ENCODE data around the gene PRMT2.

Gene PRMT2

DNA sequence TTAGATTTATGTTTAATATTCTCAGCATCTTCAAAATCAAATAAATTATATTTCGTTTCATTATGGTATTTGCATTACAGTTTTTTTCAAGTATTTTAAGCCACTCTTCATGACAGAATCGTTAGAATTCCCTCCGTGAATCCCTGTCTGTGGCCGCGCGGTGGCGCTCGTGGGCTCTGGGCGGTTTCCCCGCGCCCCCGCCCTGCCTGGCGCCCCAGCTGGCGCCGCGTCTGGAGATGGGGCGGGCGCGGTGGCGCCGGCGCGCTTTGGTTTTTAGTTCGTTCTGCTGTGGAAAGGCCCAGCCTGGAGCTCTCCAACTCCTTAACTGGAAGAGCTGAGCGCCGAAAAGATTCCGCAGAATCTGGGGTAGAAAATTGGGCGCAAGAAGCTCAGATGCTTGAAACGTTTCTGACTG, 25.7 kb downstream of the PRMT2 start:
- no peak overlapping the region for H3K4me3 ChIP-seq (ENCODE audit: low read depth, low read length)
- TF ChIP-seq, protein P1, sequence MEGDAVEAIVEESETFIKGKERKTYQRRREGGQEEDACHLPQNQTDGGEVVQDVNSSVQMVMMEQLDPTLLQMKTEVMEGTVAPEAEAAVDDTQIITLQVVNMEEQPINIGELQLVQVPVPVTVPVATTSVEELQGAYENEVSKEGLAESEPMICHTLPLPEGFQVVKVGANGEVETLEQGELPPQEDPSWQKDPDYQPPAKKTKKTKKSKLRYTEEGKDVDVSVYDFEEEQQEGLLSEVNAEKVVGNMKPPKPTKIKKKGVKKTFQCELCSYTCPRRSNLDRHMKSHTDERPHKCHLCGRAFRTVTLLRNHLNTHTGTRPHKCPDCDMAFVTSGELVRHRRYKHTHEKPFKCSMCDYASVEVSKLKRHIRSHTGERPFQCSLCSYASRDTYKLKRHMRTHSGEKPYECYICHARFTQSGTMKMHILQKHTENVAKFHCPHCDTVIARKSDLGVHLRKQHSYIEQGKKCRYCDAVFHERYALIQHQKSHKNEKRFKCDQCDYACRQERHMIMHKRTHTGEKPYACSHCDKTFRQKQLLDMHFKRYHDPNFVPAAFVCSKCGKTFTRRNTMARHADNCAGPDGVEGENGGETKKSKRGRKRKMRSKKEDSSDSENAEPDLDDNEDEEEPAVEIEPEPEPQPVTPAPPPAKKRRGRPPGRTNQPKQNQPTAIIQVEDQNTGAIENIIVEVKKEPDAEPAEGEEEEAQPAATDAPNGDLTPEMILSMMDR (IDR thresholded peaks at IDR 0.05; ENCODE audit: low read depth, low read length): no peak
- TF ChIP-seq MYC (IDR thresholded peaks at IDR 0.05; ENCODE audit: low read depth, low read length) (no peak), POLR2A (IDR thresholded peaks at IDR 0.05; ENCODE audit: extremely low read depth, insufficient read length) (no peak)
- TF ChIP-seq, protein P2, sequence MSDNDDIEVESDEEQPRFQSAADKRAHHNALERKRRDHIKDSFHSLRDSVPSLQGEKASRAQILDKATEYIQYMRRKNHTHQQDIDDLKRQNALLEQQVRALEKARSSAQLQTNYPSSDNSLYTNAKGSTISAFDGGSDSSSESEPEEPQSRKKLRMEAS (IDR thresholded peaks at IDR 0.05; ENCODE audit: low read depth, low read length): no peak
- no peak for DNase-seq (ENCODE audit: low read depth)

DNA sequence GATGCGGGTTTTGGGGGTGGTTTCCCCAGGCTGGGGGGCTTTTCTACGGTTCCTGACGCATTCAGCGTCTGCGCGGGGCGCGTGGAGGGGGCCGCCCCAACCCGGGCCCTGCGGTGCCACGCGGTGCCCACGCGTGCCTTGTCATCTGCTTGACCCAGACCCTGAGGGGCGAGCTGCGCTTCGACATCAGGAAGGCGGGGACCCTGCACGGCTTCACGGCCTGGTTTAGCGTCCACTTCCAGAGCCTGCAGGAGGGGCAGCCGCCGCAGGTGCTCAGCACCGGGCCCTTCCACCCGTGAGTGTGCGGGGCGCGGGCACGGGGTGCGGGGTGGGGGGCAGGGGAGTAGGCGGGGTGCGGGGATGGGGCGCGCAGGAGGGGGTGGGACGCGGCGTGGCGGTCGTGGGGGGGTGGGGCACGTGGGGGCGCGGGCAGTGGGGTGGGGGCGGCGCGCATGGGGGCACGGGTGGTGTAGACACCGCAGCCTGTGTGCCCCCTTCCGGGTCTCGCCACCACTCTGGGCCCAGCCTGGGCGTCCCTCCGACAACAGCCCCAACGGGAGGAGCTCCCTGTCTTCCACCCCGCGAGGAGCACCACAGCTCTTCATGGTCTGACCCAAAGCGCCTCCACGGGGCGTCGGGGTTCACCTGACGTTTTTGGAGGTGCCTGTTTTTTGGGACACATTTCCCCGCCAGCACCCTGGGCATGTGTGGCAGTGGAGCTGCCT, 26.3 kb downstream of the PRMT2 start:
- TF ChIP-seq MYC (IDR thresholded peaks at IDR 0.05; ENCODE audit: low read depth, low read length) (no peak), POLR2A (IDR thresholded peaks at IDR 0.05; ENCODE audit: extremely low read depth, insufficient read length) (no peak)
- TF ChIP-seq, protein P2 (IDR thresholded peaks at IDR 0.05; ENCODE audit: low read depth, low read length): no peak
- TF ChIP-seq, protein P1 (IDR thresholded peaks at IDR 0.05; ENCODE audit: low read depth, low read length): no peak
- no peak overlapping the region for H3K4me3 ChIP-seq (ENCODE audit: low read depth, low read length)
- DNase-seq (ENCODE audit: low read depth): no peak

DNA sequence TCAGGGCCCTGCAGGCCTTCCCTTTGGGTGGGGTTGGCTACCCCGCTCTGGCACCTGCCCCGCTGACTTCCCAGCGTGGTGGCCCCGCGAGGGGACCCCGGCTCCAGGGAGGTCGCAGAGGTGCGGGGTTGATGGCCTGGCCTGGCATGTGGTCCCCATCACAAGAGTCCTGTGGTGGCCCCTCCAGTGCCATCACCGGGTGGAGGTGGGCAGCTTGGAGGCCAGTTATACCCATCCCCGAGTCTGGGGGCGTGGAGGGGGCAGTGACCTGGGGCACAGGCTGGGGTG, 26.8 kb downstream of the PRMT2 start:
- DNase-seq (ENCODE audit: low read depth): no peak
- no peak overlapping the region for H3K4me3 ChIP-seq (ENCODE audit: low read depth, low read length)
- TF ChIP-seq POLR2A (IDR thresholded peaks at IDR 0.05; ENCODE audit: extremely low read depth, insufficient read length) (no peak), MYC (IDR thresholded peaks at IDR 0.05; ENCODE audit: low read depth, low read length) (no peak)
- TF ChIP-seq, protein P1 (IDR thresholded peaks at IDR 0.05; ENCODE audit: low read depth, low read length): no peak
- TF ChIP-seq, protein P2 (IDR thresholded peaks at IDR 0.05; ENCODE audit: low read depth, low read length): no peak

DNA sequence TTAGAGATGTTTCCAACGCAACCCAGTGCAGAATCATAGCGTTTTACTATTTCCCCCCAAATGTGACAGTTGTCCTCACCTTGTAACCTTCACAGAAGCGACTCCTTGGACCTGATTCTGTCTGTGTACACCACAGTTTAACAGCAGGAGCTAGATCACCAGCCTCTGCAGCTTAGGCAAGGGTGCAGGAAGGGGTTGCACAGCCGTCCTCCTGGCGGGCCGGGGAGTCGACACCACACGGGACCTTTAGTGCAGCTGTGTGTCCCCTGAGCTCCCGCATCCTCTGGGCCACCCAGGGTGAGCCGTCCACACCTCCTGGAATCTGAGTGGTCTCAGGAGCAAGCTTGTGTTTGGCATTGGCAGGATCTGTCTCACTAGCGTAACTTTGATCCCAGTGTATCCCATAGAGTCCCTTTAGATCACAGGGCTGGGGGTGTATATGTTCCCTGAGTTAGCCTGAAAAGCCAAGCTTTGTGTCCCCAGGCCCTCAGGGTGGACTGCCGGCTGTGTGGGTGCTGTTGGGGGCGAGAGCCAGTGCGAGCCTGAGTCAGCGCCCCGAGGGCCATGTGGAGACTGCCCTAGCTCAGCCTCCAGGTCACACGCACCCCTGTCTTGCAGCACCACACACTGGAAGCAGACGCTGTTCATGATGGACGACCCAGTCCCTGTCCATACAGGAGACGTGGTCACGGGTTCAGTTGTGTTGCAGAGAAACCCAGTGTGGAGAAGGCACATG, 27.5 kb downstream of the PRMT2 start:
- no peak for DNase-seq (ENCODE audit: low read depth)
- no peak overlapping the region for H3K4me3 ChIP-seq (ENCODE audit: low read depth, low read length)
- TF ChIP-seq POLR2A (IDR thresholded peaks at IDR 0.05; ENCODE audit: extremely low read depth, insufficient read length): no peak
- TF ChIP-seq, protein P2 (IDR thresholded peaks at IDR 0.05; ENCODE audit: low read depth, low read length): no peak
- no peak for TF ChIP-seq MYC (IDR thresholded peaks at IDR 0.05; ENCODE audit: low read depth, low read length)
- TF ChIP-seq, protein P1 (IDR thresholded peaks at IDR 0.05; ENCODE audit: low read depth, low read length): no peak

DNA sequence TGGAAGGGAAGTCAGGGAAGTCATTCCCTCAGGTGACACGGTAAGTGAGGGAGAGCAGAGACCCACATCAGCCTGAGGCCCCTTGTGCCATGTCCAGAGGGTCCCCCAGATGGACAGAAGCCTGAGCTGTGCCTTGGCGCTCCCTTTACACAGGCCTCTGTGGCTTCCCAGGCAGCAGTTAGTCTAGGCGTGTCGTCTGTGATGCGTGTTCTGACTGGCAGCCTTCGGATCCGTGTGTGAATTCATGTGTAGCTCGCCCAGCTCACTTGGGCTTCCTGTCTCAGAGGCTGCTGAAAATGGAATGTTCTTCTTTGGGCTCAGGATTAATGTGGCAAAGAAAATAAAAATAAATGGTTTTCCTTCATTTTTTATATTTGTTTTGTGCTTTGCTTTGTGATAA, 28.3 kb downstream of the PRMT2 start:
- H3K4me3 ChIP-seq (ENCODE audit: low read depth, low read length): no peak overlapping the region
- TF ChIP-seq, protein P2 (IDR thresholded peaks at IDR 0.05; ENCODE audit: low read depth, low read length): no peak
- TF ChIP-seq MYC (IDR thresholded peaks at IDR 0.05; ENCODE audit: low read depth, low read length) (no peak), POLR2A (IDR thresholded peaks at IDR 0.05; ENCODE audit: extremely low read depth, insufficient read length) (no peak)
- TF ChIP-seq, protein P1 (IDR thresholded peaks at IDR 0.05; ENCODE audit: low read depth, low read length): no peak
- no peak for DNase-seq (ENCODE audit: low read depth)

Measured in NB4 (cell line).